IMR-90 (cell line): ENCODE data around the gene NCOR1. TPM values are rescaled to one million over a fixed set of nuclear protein-coding genes. Genes with fewer than 3 reads are reported as not detected.

Experiments used
- ATAC-seq: fragments of 200-7000 bp; cut with Tn5 transposase; 2 replicates; pipeline ENCODE4 v1.9.1; 2020; ENCODE audit warnings: low read depth, mild to moderate bottlenecking, moderate library complexity
- BruUV-seq: library from RNA; stranded (reverse); fragments of 400-500 nt; replicated peaks from 2 replicates; lab custom pipeline; 2021; lab: Mats Ljungman, UMichigan
- CTCF ChIA-PET: fragments of 300-600 bp; formaldehyde crosslinking; extraction: SDS; loops from one replicate; lab custom pipeline; 2021; ENCODE audit warnings: antibody characterized with exemption; lab: Yijun Ruan, JAX
- POLR2A ChIA-PET: fragments of 300-600 bp; sonication (Branson Sonifier 250); formaldehyde crosslinking; loops from one replicate; lab custom pipeline; 2022; ENCODE audit warnings: antibody characterized with exemption; ENCODE audit not compliant: unreplicated experiment; lab: Charles Lee
- DNase-seq: peaks from one replicate; pipeline ENCODE4 v3.0.0; 2013
- H2AFZ ChIP-seq: replicated peaks from 2 replicates; pipeline ENCODE3; 2013; ENCODE audit warnings: low read length, mild to moderate bottlenecking; ENCODE audit not compliant: poor library complexity
- H2AK5ac ChIP-seq: 2 replicates; pipeline ENCODE4 v1.6.1; 2013; ENCODE audit warnings: low read depth, low read length, inconsistent platforms
- H2AK9ac ChIP-seq: replicated peaks from 2 replicates; pipeline ENCODE3; 2013; ENCODE audit warnings: mild to moderate bottlenecking, low read depth, low read length, moderate library complexity; ENCODE audit not compliant: poor library complexity
- H2BK120ac ChIP-seq: 2 replicates; pipeline ENCODE4 v1.6.1; 2013; ENCODE audit warnings: low read depth, low read length, inconsistent platforms
- H2BK15ac ChIP-seq: 3 replicates; pipeline ENCODE4 v1.6.1; 2013; ENCODE audit warnings: low read depth, low read length, inconsistent platforms
- H2BK20ac ChIP-seq: 2 replicates; pipeline ENCODE4 v1.6.1; 2013; ENCODE audit warnings: low read depth, mild to moderate bottlenecking, inconsistent platforms, low read length, moderate library complexity
- H2BK5ac ChIP-seq: 2 replicates; pipeline ENCODE4 v1.6.1; 2013; ENCODE audit warnings: mild to moderate bottlenecking, low read depth, low read length, inconsistent platforms; ENCODE audit not compliant: poor library complexity, severe bottlenecking
- H3K14ac ChIP-seq: replicated peaks from 2 replicates; pipeline ENCODE4 v1.6.1; 2013; ENCODE audit warnings: low read depth, low read length, inconsistent platforms
- H3K18ac ChIP-seq: 2 replicates; pipeline ENCODE4 v1.6.1; 2013; ENCODE audit warnings: low read depth, low read length, control low read depth
- H3K23ac ChIP-seq: 2 replicates; pipeline ENCODE4 v1.6.1; 2013; ENCODE audit warnings: low read depth, low read length, inconsistent platforms
- H3K27ac ChIP-seq: 2 replicates; pipeline ENCODE4 v1.5.1; 2013; ENCODE audit warnings: mild to moderate bottlenecking, control low read depth, low read length; ENCODE audit not compliant: insufficient read depth
- H3K27me3 ChIP-seq: 2 replicates; pipeline ENCODE4 v1.6.1; 2013; ENCODE audit warnings: low read length; ENCODE audit not compliant: control insufficient read depth, insufficient read depth
- H3K36me3 ChIP-seq: 2 replicates; pipeline ENCODE4 v1.6.1; 2013; ENCODE audit warnings: low read length, mixed read lengths; ENCODE audit not compliant: control insufficient read depth, insufficient read depth
- H3K4ac ChIP-seq: 2 replicates; pipeline ENCODE4 v1.6.1; 2013; ENCODE audit warnings: low read depth, low read length, inconsistent platforms
- H3K4me1 ChIP-seq: 2 replicates; pipeline ENCODE4 v1.6.1; 2013; ENCODE audit warnings: low read length, mixed read lengths; ENCODE audit not compliant: control insufficient read depth, insufficient read depth
- H3K4me2 ChIP-seq: 2 replicates; pipeline ENCODE4 v1.6.1; 2013; ENCODE audit warnings: low read depth, mild to moderate bottlenecking, control low read depth, low read length, moderate library complexity
- H3K4me3 ChIP-seq: 2 replicates; pipeline ENCODE4 v1.5.1; 2013; ENCODE audit warnings: low read depth, mild to moderate bottlenecking, control low read depth, low read length, moderate library complexity; ENCODE audit not compliant: insufficient read depth
- H3K56ac ChIP-seq: 2 replicates; pipeline ENCODE4 v1.6.1; 2013; ENCODE audit warnings: low read length, inconsistent platforms; ENCODE audit not compliant: insufficient read depth; ENCODE audit errors: extremely low read depth
- H3K79me1 ChIP-seq, 2 experiments: 2 replicates each; pipeline ENCODE4 v1.6.1; 2013; ENCODE audit warnings: low read length in 2 of 2, inconsistent platforms in 1 of 2, low read depth in 1 of 2
- H3K9ac ChIP-seq: 2 replicates; pipeline ENCODE4 v1.6.1; 2013; ENCODE audit warnings: low read depth, low read length, control low read depth
- H3K9me1 ChIP-seq: 2 replicates; pipeline ENCODE4 v1.6.1; 2013; ENCODE audit warnings: low read length, inconsistent platforms; ENCODE audit not compliant: insufficient read depth
- H3K9me3 ChIP-seq: 2 replicates; pipeline ENCODE4 v1.6.1; 2013; ENCODE audit warnings: low read length; ENCODE audit not compliant: control insufficient read depth, insufficient read depth
- H4K20me1 ChIP-seq: 2 replicates; pipeline ENCODE4 v1.6.1; 2013; ENCODE audit warnings: low read length, inconsistent platforms; ENCODE audit not compliant: insufficient read depth
- H4K5ac ChIP-seq: 2 replicates; pipeline ENCODE4 v1.6.1; 2013; ENCODE audit warnings: mild to moderate bottlenecking, low read depth, low read length, control low read depth
- H4K8ac ChIP-seq, 2 experiments: 2 replicates each; pipeline ENCODE4 v1.6.1; 2013; ENCODE audit warnings: low read depth in 2 of 2, low read length in 2 of 2, control low read depth in 1 of 2, inconsistent platforms in 1 of 2
- H4K91ac ChIP-seq: 2 replicates; pipeline ENCODE4 v1.6.1; 2013; ENCODE audit warnings: low read depth, low read length, inconsistent platforms; ENCODE audit not compliant: insufficient read depth
- RFX5 ChIP-seq: IDR thresholded peaks from 2 replicates; pipeline ENCODE4 v1.8.0; 2012; ENCODE audit warnings: low read depth, mild to moderate bottlenecking, low read length, moderate library complexity
- WGBS, 2 experiments: methylation state at CpG; one replicate each; pipeline versions ENCODE4 v1.1.5 to v1.1.7; 2013; ENCODE audit warnings: missing lambda C conversion rate in 2 of 2; ENCODE audit not compliant: insufficient read length in 1 of 2; ENCODE audit errors: extremely low coverage in 2 of 2; 5-methylcytosine and 5-hydroxymethylcytosine counted together
- dilution Hi-C: fragments of 300-500 bp; cut with HindIII; formaldehyde crosslinking; loops from one replicate; pipeline ENCODE4 v1.14.3; 2018; ENCODE audit warnings: low sequenced_read_pairs; ENCODE audit not compliant: unreplicated experiment
- in situ Hi-C: fragments of 300-500 bp; cut with MboI; formaldehyde crosslinking; loops from 3 replicates; pipeline ENCODE4 v1.14.3; 2019; ENCODE audit warnings: low sequenced_read_pairs, inconsistent platforms, mixed read lengths
- intact Hi-C: fragments of 100-400 bp; cut with micrococcal nuclease; formaldehyde crosslinking; loops from 2 replicates; pipeline ENCODE4 v1.10.0; 2022
- polyA plus RNA-seq, 3 experiments: library from polyadenylated mRNA; depleted of rRNA; stranded (reverse); fragments of >200 nt; gene quantifications; 2 replicates each; pipeline ENCODE4 v1.2.3, GENCODE V29; 2012; ENCODE audit warnings: low replicate concordance in 1 of 3
- total RNA-seq: library from RNA; depleted of rRNA; stranded (reverse); fragments of >200 nt; gene quantifications from 2 replicates; pipeline ENCODE4 v1.2.3, GENCODE V29; 2012

The NCOR1 gene
- total and polyA plus RNA-seq, 2 of the 4 experiments (the other 2 are of a cell fraction): 54.5 to 80.3 TPM

DNA sequence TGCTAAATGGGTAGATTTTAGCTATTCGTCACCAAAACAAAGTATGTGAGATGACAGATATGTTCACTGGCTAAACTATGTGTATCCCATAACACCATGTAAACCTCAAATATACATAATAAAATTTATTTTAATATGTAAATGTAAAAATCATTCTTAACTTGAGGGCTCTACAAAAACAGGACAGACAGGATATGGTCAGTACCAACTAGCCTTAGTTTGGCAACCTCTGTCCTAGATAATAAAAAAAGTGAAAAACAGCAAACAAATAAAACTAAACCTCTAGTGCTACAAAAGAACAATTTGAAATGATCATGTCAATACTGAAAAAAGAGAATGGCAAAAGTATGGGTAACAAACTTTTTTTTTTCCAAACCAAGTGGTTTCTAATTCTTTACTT is 33.8 kb downstream of the NCOR1 start:
- CTCF ChIA-PET: no interaction called here
- Histone ChIP-seq H4K8ac (no peak overlapping the region), H2AK5ac (no peak overlapping the region), H2BK20ac (no peak overlapping the region), H2AK9ac (no peak overlapping the region), H3K18ac (no peak overlapping the region), H3K9ac (no peak overlapping the region), H3K4me2 (no peak overlapping the region), H4K91ac (no peak overlapping the region), H4K5ac (no peak overlapping the region), H4K20me1 (peaks cover 8% of the 10 kb centered on the region; the same call in 1 of the 2 replicates), H2BK5ac (no peak overlapping the region), H3K56ac (no peak overlapping the region), H3K4ac (no peak overlapping the region), H2AFZ (no peak overlapping the region), H3K9me1 (peaks cover 3% of the 10 kb centered on the region; the same call in 1 of the 2 replicates), H3K14ac (no peak overlapping the region), H3K79me1 (peaks cover 19 to 42% of the 10 kb centered on the region in 2 experiments), H3K23ac (no peak overlapping the region), H3K4me1 (no peaks in the 10 kb centered on the region), H2BK15ac (no peak overlapping the region), H3K36me3 (peaks cover 12% of the 10 kb centered on the region), H2BK120ac (no peak overlapping the region), H3K27me3 (no peaks in the 10 kb centered on the region), H3K27ac (no peak overlapping the region), H3K4me3 (no peak overlapping the region), H3K9me3 (no peaks in the 10 kb centered on the region)
- TF ChIP-seq RFX5: no peak
- intact Hi-C loops: no loop called here
- POLR2A ChIA-PET: no interaction called here
- DNase-seq (no peak), ATAC-seq (no peak)
- no TSS peak for BruUV-seq
- in situ Hi-C loops: no loop called here
- dilution Hi-C loops: no loop called here
- no CpG with 5 or more reads among the region's 1 CpG for WGBS, 2 experiments
